Measurements from ENCODE around the gene BMF. TPM values are rescaled to one million over a fixed set of nuclear protein-coding genes. Genes with fewer than 3 reads are reported as not detected.

Gene BMF
- polyA plus RNA-seq, 1 donor from 2014 or later: 5.8 TPM

- Histone ChIP-seq H3K9me2 (ENCODE audit: insufficient read depth, low read length) (no peaks in the 10 kb centered on the region), H3K4me3 (ENCODE audit: low read length) (no peak overlapping the region), H3K36me3 (ENCODE audit: insufficient read depth, low read length) (no peaks in the 10 kb centered on the region), H3K9me3 (ENCODE audit: low read length) (no peaks in the 10 kb centered on the region), H3K9ac (ENCODE audit: low read length) (no peak overlapping the region), H3K27ac (ENCODE audit: low read length) (no peak overlapping the region), H3K27me3 (ENCODE audit: insufficient read depth, low read depth, low read length) (no peaks in the 10 kb centered on the region), H2AFZ (ENCODE audit: low read depth, low read length) (no peak overlapping the region), H4K20me1 (ENCODE audit: insufficient read depth) (no peaks in the 10 kb centered on the region), H3K79me2 (replicated peaks; ENCODE audit: insufficient read depth, low read length) (no peaks in the 10 kb centered on the region), H3K4me2 (ENCODE audit: low read length) (no peak overlapping the region), H3F3A (ENCODE audit: insufficient read depth, low read length, poor library complexity, severe bottlenecking) (no peaks in the 10 kb centered on the region)
- no peak for TF ChIP-seq CTCF (IDR thresholded peaks at IDR 0.05; ENCODE audit: poor library complexity, severe bottlenecking)
- no peak for TF ChIP-seq MXI1 (conservative IDR thresholded peaks at IDR 0.05; ENCODE audit: poor library complexity, severe bottlenecking)
- TF ChIP-seq POLR2AphosphoS5 (IDR thresholded peaks at IDR 0.05): no peak
- no peak for TF ChIP-seq EZH2 (IDR thresholded peaks at IDR 0.05; ENCODE audit: borderline replicate concordance, insufficient read depth, low read length, poor library complexity, severe bottlenecking)
- TF ChIP-seq TAF1 (IDR thresholded peaks at IDR 0.05; ENCODE audit: low read depth): no peak
- no peak for TF ChIP-seq SMC3 (conservative IDR thresholded peaks at IDR 0.05; ENCODE audit: poor library complexity)
- TF ChIP-seq RAD21 (conservative IDR thresholded peaks at IDR 0.05): no peak
- TF ChIP-seq REST (IDR thresholded peaks at IDR 0.05; ENCODE audit: borderline replicate concordance): no peak
- TF ChIP-seq EP300 (conservative IDR thresholded peaks at IDR 0.05; ENCODE audit: poor library complexity, severe bottlenecking): no peak
Observed at GRCh38 chr15:40088929-40089755, 19.5 kb downstream of the BMF start.

- no peaks in the 10 kb centered on the region for H3K9me3 ChIP-seq (ENCODE audit: low read length)
- H3K27me3 ChIP-seq (ENCODE audit: insufficient read depth, low read depth, low read length): no peaks in the 10 kb centered on the region
- H3K9me2 ChIP-seq (ENCODE audit: insufficient read depth, low read length): no peaks in the 10 kb centered on the region
- H3K4me3 ChIP-seq (ENCODE audit: low read length): no peak overlapping the region
- no peaks in the 10 kb centered on the region for H3F3A ChIP-seq (ENCODE audit: insufficient read depth, low read length, poor library complexity, severe bottlenecking)
- H4K20me1 ChIP-seq (ENCODE audit: insufficient read depth): no peaks in the 10 kb centered on the region
- no peak overlapping the region for H3K27ac ChIP-seq (ENCODE audit: low read length)
- no peak for TF ChIP-seq SMC3 (conservative IDR thresholded peaks at IDR 0.05; ENCODE audit: poor library complexity)
- TF ChIP-seq EZH2 (IDR thresholded peaks at IDR 0.05; ENCODE audit: borderline replicate concordance, insufficient read depth, low read length, poor library complexity, severe bottlenecking): no peak
- no peak for TF ChIP-seq REST (IDR thresholded peaks at IDR 0.05; ENCODE audit: borderline replicate concordance)
- TF ChIP-seq CTCF (IDR thresholded peaks at IDR 0.05; ENCODE audit: poor library complexity, severe bottlenecking): no peak
- TF ChIP-seq TAF1 (IDR thresholded peaks at IDR 0.05; ENCODE audit: low read depth): no peak
- TF ChIP-seq MXI1 (conservative IDR thresholded peaks at IDR 0.05; ENCODE audit: poor library complexity, severe bottlenecking): no peak
- TF ChIP-seq RAD21 (conservative IDR thresholded peaks at IDR 0.05): no peak
- TF ChIP-seq POLR2AphosphoS5 (IDR thresholded peaks at IDR 0.05): no peak
- no peak overlapping the region for H3K4me2 ChIP-seq (ENCODE audit: low read length)
- no peaks in the 10 kb centered on the region for H3K79me2 ChIP-seq (replicated peaks; ENCODE audit: insufficient read depth, low read length)
- H2AFZ ChIP-seq (ENCODE audit: low read depth, low read length): no peak overlapping the region
- H3K9ac ChIP-seq (ENCODE audit: low read length): no peak overlapping the region
- H3K36me3 ChIP-seq (ENCODE audit: insufficient read depth, low read length): no peaks in the 10 kb centered on the region
Observed at GRCh38 chr15:40087991-40088928, 20.4 kb downstream of the BMF start.
